HepG2 (cell line): ENCODE results near the gene ADAMTSL3.

Experiments used
- CHD2 ChIP-seq: IDR thresholded peaks from 2 replicates; pipeline ENCODE4 v1.6.1; 2011; ENCODE audit warnings: low read depth, low read length, improper control_type of control experiment
- MAFF ChIP-seq: IDR thresholded peaks from 2 replicates; pipeline ENCODE4 v1.6.1; 2011; ENCODE audit warnings: low read depth, low read length, improper control_type of control experiment
- MTF2 ChIP-seq: sonication (generic); formaldehyde crosslinking; IDR thresholded peaks from 2 replicates; pipeline ENCODE4 v1.5.0; 2020; ENCODE audit warnings: missing genetic modification reagents, borderline replicate concordance
- MYC ChIP-seq: sonication (generic); formaldehyde crosslinking; IDR thresholded peaks from 2 replicates; pipeline ENCODE4 v1.9.0; 2021; ENCODE audit warnings: missing genetic modification reagents, borderline replicate concordance
- POLR2A ChIP-seq, 2 experiments: IDR thresholded peaks; 2 replicates each; pipeline ENCODE4 v1.6.1; 2011; ENCODE audit warnings: low read depth in 2 of 2, low read length in 2 of 2, mild to moderate bottlenecking in 1 of 2, moderate library complexity in 1 of 2; ENCODE audit not compliant: insufficient read depth in 1 of 2
- SAFB2 ChIP-seq: sonication (generic); formaldehyde crosslinking; IDR thresholded peaks from 2 replicates; pipeline ENCODE4 v1.5.1; 2020; ENCODE audit warnings: missing genetic modification reagents, low read depth, mild to moderate bottlenecking, borderline replicate concordance
- ZKSCAN1 ChIP-seq: fragments of 150-350 bp; IDR thresholded peaks from 2 replicates; pipeline ENCODE4 v1.6.1; 2014; ENCODE audit warnings: low read length
- ZMYM3 ChIP-seq: sonication (generic); formaldehyde crosslinking; IDR thresholded peaks from 2 replicates; pipeline ENCODE4 v1.5.1; 2020; ENCODE audit warnings: mild to moderate bottlenecking, missing genetic modification reagents
- ZNF318 ChIP-seq: sonication (generic); formaldehyde crosslinking; IDR thresholded peaks from 2 replicates; pipeline ENCODE4 v1.4.0; 2020; ENCODE audit warnings: mild to moderate bottlenecking, missing genetic modification reagents
- TF ChIP-seq, protein P1 (sequence below): sonication (generic); formaldehyde crosslinking; IDR thresholded peaks from 2 replicates; pipeline ENCODE4 v1.5.0; 2020; ENCODE audit warnings: mild to moderate bottlenecking, missing genetic modification reagents, moderate library complexity
- TF ChIP-seq, protein P2 (sequence below): IDR thresholded peaks from 2 replicates; pipeline ENCODE4 v1.6.1; 2016; ENCODE audit warnings: low read depth

GRCh38 chr15:83943849-83944404, 290.0 kb downstream of the ADAMTSL3 start:
- TF ChIP-seq, protein P1, sequence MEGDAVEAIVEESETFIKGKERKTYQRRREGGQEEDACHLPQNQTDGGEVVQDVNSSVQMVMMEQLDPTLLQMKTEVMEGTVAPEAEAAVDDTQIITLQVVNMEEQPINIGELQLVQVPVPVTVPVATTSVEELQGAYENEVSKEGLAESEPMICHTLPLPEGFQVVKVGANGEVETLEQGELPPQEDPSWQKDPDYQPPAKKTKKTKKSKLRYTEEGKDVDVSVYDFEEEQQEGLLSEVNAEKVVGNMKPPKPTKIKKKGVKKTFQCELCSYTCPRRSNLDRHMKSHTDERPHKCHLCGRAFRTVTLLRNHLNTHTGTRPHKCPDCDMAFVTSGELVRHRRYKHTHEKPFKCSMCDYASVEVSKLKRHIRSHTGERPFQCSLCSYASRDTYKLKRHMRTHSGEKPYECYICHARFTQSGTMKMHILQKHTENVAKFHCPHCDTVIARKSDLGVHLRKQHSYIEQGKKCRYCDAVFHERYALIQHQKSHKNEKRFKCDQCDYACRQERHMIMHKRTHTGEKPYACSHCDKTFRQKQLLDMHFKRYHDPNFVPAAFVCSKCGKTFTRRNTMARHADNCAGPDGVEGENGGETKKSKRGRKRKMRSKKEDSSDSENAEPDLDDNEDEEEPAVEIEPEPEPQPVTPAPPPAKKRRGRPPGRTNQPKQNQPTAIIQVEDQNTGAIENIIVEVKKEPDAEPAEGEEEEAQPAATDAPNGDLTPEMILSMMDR (CRISPR knock-in tag) = no peak
- no peak for TF ChIP-seq MYC (CRISPR knock-in tag)
- no peak for TF ChIP-seq ZMYM3 (CRISPR knock-in tag)
- no peak for TF ChIP-seq ZNF318 (CRISPR knock-in tag)
- no peak for TF ChIP-seq MTF2 (CRISPR knock-in tag)
- TF ChIP-seq CHD2 = no peak
- no peak for TF ChIP-seq ZKSCAN1
- TF ChIP-seq SAFB2 (CRISPR knock-in tag) = no peak
- no peak for TF ChIP-seq POLR2A (IDR thresholded peaks at IDR 0.05; ENCODE audit: insufficient read depth in 1 of 2, low read depth in 2 of 2, low read length in 2 of 2)
- TF ChIP-seq, protein P2, sequence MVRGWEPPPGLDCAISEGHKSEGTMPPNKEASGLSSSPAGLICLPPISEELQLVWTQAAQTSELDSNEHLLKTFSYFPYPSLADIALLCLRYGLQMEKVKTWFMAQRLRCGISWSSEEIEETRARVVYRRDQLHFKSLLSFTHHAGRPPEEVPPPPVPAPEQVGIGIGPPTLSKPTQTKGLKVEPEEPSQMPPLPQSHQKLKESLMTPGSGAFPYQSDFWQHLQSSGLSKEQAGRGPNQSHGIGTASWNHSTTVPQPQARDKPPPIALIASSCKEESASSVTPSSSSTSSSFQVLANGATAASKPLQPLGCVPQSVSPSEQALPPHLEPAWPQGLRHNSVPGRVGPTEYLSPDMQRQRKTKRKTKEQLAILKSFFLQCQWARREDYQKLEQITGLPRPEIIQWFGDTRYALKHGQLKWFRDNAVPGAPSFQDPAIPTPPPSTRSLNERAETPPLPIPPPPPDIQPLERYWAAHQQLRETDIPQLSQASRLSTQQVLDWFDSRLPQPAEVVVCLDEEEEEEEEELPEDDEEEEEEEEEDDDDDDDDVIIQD (CRISPR knock-in tag) = no peak
- no peak for TF ChIP-seq MAFF
